Breast epithelium (tissue), 4 donors: Measurements from ENCODE around the gene BTC. TPM values are rescaled to one million over a fixed set of nuclear protein-coding genes. Genes with fewer than 3 reads are reported as not detected.
A peak's percentile ranks its signal among the peaks of the same experiment; 100 is the strongest.
"Not testable (repeated sequence)": the region's sequence is repeated elsewhere in the genome, so short reads cannot be mapped to it uniquely, and the experiment has no call there.

Experiments used
- DNase-seq, 2 donors: peaks; one replicate each; pipeline ENCODE4 v3.0.0-alpha.2; 2019; ENCODE audit warnings: low spot score in 2 of 2
- H3K27ac ChIP-seq, 2 donors: fragments of 200-600 bp; sonication (generic) in 1 of 2; one replicate each; pipeline ENCODE4 v1.5.1; 2016 to 2019; ENCODE audit warnings: mild to moderate bottlenecking in 1 of 2
- H3K27me3 ChIP-seq, 2 donors: fragments of 200-600 bp; sonication (generic) in 1 of 2; one replicate each; pipeline versions ENCODE4 v1.5.1 to v1.6.0; 2017 to 2019; ENCODE audit warnings: control low read depth in 1 of 2, mild to moderate bottlenecking in 1 of 2
- H3K36me3 ChIP-seq: fragments of 200-600 bp; one replicate; pipeline ENCODE4 v1.5.1; 2019
- H3K4me1 ChIP-seq, 2 donors: fragments of 200-600 bp; sonication (generic); one replicate each; pipeline ENCODE4 v1.5.1; 2016 to 2019; ENCODE audit warnings: control low read depth in 1 of 2
- H3K4me3 ChIP-seq, 3 donors: fragments of 200-600 bp; sonication (generic); 1 replicate in 2 of 3; 2 replicates in 1 of 3; pipeline ENCODE4 v1.5.1; 2016 to 2019; ENCODE audit warnings: mild to moderate bottlenecking in 3 of 3, moderate library complexity in 2 of 3
- H3K9me3 ChIP-seq, 2 donors: fragments of 200-600 bp; sonication (generic) in 1 of 2; one replicate each; pipeline ENCODE4 v1.5.1; 2016 to 2019; ENCODE audit warnings: control low read depth in 1 of 2
- CTCF ChIP-seq, 3 donors: fragments of 450-650 bp; IDR thresholded peaks; one replicate each; pipeline ENCODE4 v1.5.1; 2016 to 2017; ENCODE audit warnings: antibody characterized with exemption in 3 of 3, mild to moderate bottlenecking in 3 of 3, moderate library complexity in 3 of 3
- POLR2A ChIP-seq: fragments of 450-650 bp; IDR thresholded peaks from one replicate; pipeline ENCODE4 v1.6.1; 2016; ENCODE audit warnings: antibody characterized with exemption, mild to moderate bottlenecking, moderate library complexity
- POLR2AphosphoS5 ChIP-seq, 3 donors: sonication (generic); formaldehyde crosslinking; IDR thresholded peaks; one replicate each; pipeline ENCODE4 v1.6.1; 2017; ENCODE audit warnings: antibody characterized with exemption in 3 of 3
- intact Hi-C: fragments of 100-400 bp; cut with DNase I; formaldehyde crosslinking; loops from one replicate; pipeline ENCODE4 v1.15.1; 2023; ENCODE audit warnings: low total_unique reads
- total RNA-seq, 3 donors: library from RNA; depleted of rRNA; stranded (reverse); fragments of >200 nt; gene quantifications; one replicate each; pipeline ENCODE4 v1.1.0, GENCODE V29; 2016

The BTC gene
- total RNA-seq, 3 donors from 2014 or later, result 2.3 to 6.1 (median 5.0) TPM

- DNase-seq, result no peak
- H3K4me1 ChIP-seq, result no peaks in the 10 kb centered on the region
- no peak overlapping the region for H3K4me3 ChIP-seq
- no peak for TF ChIP-seq CTCF (IDR thresholded peaks at IDR 0.05)
- no peak for TF ChIP-seq POLR2A
- TF ChIP-seq POLR2AphosphoS5 (IDR thresholded peaks at IDR 0.05), result no peak
- H3K27ac ChIP-seq, result no peak overlapping the region
- no peaks in the 10 kb centered on the region for H3K27me3 ChIP-seq
- no peaks in the 10 kb centered on the region for H3K9me3 ChIP-seq
- H3K36me3 ChIP-seq, result no peaks in the 10 kb centered on the region
- intact Hi-C loops, result no loop called here
These were observed 60.6 kb downstream of the BTC start for GRCh38 chr4:74733756-74734155.

GRCh38 chr4:74724979-74725378, 69.3 kb downstream of the BTC start:
- Histone ChIP-seq H3K4me1 (no peaks in the 10 kb centered on the region), H3K9me3 (no peaks in the 10 kb centered on the region), H3K36me3 (no peaks in the 10 kb centered on the region), H3K27me3 (no peaks in the 10 kb centered on the region), H3K4me3 (no peak overlapping the region), H3K27ac (no peak overlapping the region)
- intact Hi-C loops, result no loop called here
- DNase-seq, result no peak
- TF ChIP-seq POLR2A (no peak), POLR2AphosphoS5 (IDR thresholded peaks at IDR 0.05) (no peak), CTCF (IDR thresholded peaks at IDR 0.05) (no peak)

GRCh38 chr4:74716436-74716765, 77.9 kb downstream of the BTC start:
- DNase-seq, result no peak
- H3K36me3 ChIP-seq, result no peaks in the 10 kb centered on the region
- no peaks in the 10 kb centered on the region for H3K4me1 ChIP-seq
- peak overlapping the region; percentile 2 to 38 for H3K27ac ChIP-seq
- TF ChIP-seq POLR2AphosphoS5 (IDR thresholded peaks at IDR 0.05) (no peak), CTCF (IDR thresholded peaks at IDR 0.05) (no peak), POLR2A (no peak)
- no peaks in the 10 kb centered on the region for H3K27me3 ChIP-seq
- H3K9me3 ChIP-seq, result peaks cover 2 to 10% of the 10 kb centered on the region in 2 donors
- intact Hi-C loops, result no loop called here
- H3K4me3 ChIP-seq, result no peak overlapping the region

GRCh38 chr4:74715706-74716435, 78.5 kb downstream of the BTC start:
- H3K27me3 ChIP-seq, result no peaks in the 10 kb centered on the region
- H3K4me3 ChIP-seq, result no peak overlapping the region
- intact Hi-C loops, result no loop called here
- TF ChIP-seq POLR2A (no peak), CTCF (IDR thresholded peaks at IDR 0.05) (no peak), POLR2AphosphoS5 (IDR thresholded peaks at IDR 0.05) (no peak)
- no peaks in the 10 kb centered on the region for H3K4me1 ChIP-seq
- no peaks in the 10 kb centered on the region for H3K36me3 ChIP-seq
- H3K9me3 ChIP-seq, result peaks cover 2 to 14% of the 10 kb centered on the region in 2 donors
- H3K27ac ChIP-seq, result peak overlapping the region; percentile 38 to 63
- DNase-seq, result no peak

GRCh38 chr4:74714611-74715130, 79.7 kb downstream of the BTC start:
- Histone ChIP-seq H3K36me3 (no peaks in the 10 kb centered on the region), H3K4me1 (no peaks in the 10 kb centered on the region), H3K27ac (no peak overlapping the region), H3K4me3 (no peak overlapping the region), H3K27me3 (no peaks in the 10 kb centered on the region), H3K9me3 (peaks cover 2 to 14% of the 10 kb centered on the region in 2 donors)
- DNase-seq, result no peak
- intact Hi-C loops, result no loop called here
- TF ChIP-seq CTCF (IDR thresholded peaks at IDR 0.05), result no peak
- no peak for TF ChIP-seq POLR2AphosphoS5 (IDR thresholded peaks at IDR 0.05)
- no peak for TF ChIP-seq POLR2A

GRCh38 chr4:74708135-74708534, 86.2 kb downstream of the BTC start:
- intact Hi-C loops, H3K27me3 ChIP-seq: not testable (repeated sequence)

More at GRCh38 chr4:74708135-74708534, 86.2 kb downstream of the BTC start:
- not testable (repeated sequence) for H3K27ac ChIP-seq, H3K4me1 ChIP-seq, H3K36me3 ChIP-seq, H3K4me3 ChIP-seq, DNase-seq
- H3K9me3 ChIP-seq, result peaks cover 5 to 18% of the 10 kb centered on the region in 2 donors
